NCI-H345 (cell line): ENCODE measurements around the gene TMEM175.

Source experiments
- DNase-seq: peaks from one replicate; lab custom pipeline; 2025; lab: John Stamatoyannopoulos, UW

TMEM175 gene

DNA sequence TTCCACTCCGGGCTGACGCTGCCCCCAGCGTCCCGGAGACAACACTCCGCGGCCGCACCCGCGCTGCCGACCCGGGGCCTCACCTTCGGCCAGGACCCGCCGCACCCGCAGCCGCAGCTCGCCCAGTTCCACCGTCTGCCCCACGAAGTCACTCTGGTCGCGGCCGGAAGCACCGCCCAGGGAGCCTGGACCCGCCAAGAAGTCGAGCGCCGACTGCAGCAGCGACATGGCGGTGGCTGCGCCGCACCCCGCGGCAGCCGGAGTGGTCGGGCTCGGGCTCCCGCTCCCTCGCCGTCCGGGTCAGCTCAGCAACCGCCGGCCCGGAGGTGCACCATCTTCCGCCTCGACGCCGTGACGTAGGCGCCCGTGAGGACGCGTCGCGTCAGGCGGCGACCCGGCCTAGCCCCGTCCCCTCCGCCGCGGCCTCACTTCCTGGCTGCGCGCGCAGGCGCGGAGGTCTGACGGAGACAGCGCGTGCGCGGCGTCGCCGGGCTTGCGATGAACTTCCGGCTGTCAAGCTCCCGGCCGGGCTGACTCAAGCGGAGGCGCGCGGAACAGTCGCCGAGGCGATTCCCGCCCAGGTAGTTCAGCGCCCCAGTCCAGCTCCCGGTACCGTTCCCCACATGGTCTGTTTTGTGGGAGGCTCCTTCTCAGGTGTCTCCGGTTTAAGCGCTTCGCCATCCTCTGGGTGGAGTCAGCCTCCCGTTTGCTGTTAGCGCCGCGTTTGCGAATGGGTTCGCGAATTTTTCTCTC lies at the start of gene TMEM175, which contains the start of gene GAK:
Gene TMEM175 (plus strand): TSS at position 501 of the 753 bp plus-strand sequence. CDS start 15,280 bp downstream, outside the sequence.
Gene GAK (minus strand): TSS at position 357 of the 753 bp plus-strand sequence. CDS start 129 bp downstream, at position 228.
- peak; percentile 91 for DNase-seq

GRCh38 chr4:882646-883045 lies 49.6 kb upstream of the TMEM175 start:
- no peak for DNase-seq

- DNase-seq = no peak
These were observed 48.7 kb upstream of the TMEM175 start for GRCh38 chr4:883377-884095.

DNA sequence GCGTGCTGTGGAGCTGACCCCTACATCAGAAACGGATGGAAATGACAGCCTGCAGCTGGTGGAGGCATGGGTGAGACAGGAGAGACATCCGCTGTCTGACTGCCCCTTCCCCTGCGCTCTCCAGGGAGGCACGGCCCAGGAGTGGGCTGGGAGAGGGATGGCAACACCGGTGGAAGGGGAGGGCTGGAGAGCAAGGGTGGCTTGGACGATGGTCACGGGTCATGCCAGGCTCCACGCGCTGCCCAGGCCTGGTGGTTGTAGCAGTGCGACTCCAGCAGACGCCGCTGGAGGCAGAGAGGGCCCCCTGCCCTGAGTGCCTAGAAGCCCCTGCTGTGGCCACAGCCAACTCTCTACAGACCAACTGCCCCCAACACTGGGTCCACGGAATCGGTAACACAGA lies 48.0 kb upstream of the TMEM175 start:
- DNase-seq = no peak

DNA sequence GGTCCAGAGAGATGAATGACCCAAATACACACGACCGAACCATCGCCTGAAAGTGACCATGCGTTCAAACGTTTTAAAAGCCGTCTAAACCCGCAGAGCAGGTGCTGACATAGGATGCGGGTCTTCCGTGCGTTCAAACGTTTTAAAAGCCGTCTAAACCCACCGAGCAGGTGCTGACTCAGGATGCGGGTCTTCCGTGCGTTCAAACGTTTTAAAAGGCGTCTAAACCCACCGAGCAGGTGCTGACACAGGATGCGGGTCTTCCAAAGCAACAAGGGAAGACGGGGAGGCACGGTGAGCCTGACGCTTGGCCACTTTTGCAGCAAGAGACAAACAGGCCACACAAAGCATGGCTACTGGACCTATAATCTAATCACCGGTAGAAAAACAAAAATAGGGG lies 47.4 kb upstream of the TMEM175 start:
- no peak for DNase-seq

DNA sequence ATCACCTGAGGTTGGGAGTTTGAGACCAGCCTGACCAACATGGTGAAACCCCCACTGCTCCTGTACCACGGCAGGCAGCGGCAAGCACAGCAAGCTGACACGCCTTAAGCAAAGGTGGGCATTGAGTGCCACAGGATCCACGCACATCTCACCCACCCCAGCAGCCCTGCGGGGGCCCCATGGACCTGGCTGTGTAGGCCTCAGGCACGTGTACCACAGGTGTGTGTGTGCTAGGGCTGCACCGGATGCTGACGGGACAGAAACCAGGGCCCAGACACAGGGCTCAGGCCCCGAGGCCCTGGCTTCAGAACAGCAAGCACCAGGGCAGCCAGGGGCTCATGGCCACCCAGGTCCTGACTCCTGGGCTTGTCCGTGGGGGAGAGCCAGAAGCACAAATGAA lies 46.9 kb upstream of the TMEM175 start:
- DNase-seq = no peak

DNA sequence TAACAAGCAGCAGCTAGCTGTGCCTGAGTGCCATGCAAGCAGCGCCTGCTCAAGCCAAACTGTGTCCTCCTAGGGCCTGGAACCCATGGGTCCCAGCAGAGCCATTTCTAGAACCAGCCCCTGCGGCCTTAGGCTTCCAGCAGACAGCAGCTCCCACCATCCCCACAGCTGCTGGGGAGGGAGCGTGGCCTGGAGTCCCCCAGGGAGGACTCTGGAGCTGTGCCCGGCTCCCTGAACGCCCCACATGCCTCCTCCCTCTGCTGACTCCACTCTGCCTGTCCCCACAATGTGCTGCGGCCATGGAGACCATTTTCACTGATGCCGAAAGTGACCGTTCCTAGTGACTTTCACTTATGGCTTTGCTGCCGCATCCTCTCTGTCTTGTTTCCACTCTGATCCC lies 46.0 kb upstream of the TMEM175 start:
- DNase-seq = no peak

DNA sequence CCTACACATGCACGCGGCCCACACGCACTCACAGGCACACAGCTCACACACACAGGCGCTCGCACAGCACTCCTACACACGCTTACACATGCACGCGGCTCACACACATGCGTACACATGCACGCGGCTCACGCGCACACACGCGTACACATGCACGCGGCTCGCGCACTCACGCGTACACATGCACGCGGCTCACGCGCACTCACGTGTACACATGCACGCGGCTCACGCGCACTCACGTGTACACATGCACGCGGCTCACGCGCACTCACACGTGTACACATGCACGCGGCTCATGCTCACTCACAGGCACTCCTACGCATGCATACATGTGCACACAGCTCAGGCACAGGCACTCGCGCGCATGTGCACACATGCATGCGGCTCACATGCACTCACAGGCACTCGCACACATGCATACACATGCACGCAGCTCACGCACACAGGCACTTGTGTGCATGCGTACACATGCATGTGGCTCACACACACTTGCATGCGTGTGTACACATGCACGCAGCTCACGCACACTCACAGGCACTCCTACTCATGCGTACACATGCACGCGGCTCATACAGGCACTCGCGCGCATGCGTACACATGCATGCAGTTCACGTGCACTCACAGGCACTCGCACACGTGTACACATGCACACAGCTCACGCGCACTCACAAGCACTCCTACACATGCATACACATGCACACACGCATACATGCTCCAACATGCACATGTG lies 45.1 kb upstream of the TMEM175 start:
- no peak for DNase-seq

- DNase-seq = no peak
These were observed 44.2 kb upstream of the TMEM175 start for GRCh38 chr4:888029-888428.

DNA sequence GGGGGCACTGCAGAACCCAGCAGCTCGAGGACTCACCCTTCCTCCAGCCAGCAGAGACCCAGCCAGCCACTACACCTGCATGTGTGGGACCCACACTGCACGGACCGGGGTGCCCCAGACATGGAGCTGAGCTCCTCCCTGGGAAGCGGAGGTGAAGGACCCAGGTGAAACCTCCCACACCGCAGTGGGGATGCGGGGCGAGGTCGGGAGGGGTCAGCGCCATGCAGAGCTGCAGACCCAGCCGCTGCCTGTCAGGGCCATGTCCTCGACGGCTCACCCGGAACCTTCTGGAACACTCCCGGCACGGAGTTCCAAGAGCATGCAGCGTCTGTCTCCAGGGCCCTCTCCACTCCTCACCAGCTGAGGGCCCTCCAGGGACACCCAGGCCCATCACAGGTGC lies 42.7 kb upstream of the TMEM175 start:
- no peak for DNase-seq

GRCh38 chr4:890036-890695 lies 42.1 kb upstream of the TMEM175 start:
- DNase-seq = no peak

GRCh38 chr4:891747-892146 lies 40.5 kb upstream of the TMEM175 start:
- DNase-seq = no peak

- DNase-seq = no peak
These were observed 39.5 kb upstream of the TMEM175 start for GRCh38 chr4:892780-893179.

DNA sequence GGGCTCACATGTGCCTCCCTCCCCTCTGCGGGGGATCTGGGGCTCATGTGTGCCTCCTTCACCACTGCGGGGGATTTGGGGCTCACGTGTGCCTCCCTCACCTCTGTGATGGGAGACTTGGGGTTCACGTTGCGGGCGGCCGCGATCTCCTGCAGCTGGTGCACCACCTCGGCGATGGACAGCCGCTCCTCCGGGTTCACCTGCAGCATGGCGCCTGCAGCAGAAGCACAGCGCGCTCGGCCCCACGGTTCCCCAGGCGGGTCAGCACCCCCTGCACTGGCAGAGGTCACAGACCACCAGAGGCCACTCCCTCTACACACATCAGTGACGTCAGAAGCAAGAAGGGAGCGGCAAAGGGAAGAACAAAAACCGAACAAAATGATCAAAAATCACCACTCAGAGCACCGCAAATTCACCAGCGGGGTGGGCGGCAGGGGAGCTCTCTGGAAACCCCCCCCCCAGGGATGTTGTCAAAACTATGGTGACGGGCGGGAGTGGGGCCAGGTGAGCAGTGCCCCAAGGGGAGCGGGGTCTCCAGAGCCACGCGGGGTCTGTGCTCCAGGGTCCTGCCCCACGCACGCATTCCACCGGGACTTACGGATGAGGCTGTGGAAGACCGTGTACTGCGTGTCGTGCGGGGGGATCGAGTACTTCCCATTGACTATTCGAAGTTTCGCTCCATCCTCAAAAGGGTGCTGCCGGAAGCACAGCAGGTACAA lies 38.8 kb upstream of the TMEM175 start:
- no peak for DNase-seq

DNA sequence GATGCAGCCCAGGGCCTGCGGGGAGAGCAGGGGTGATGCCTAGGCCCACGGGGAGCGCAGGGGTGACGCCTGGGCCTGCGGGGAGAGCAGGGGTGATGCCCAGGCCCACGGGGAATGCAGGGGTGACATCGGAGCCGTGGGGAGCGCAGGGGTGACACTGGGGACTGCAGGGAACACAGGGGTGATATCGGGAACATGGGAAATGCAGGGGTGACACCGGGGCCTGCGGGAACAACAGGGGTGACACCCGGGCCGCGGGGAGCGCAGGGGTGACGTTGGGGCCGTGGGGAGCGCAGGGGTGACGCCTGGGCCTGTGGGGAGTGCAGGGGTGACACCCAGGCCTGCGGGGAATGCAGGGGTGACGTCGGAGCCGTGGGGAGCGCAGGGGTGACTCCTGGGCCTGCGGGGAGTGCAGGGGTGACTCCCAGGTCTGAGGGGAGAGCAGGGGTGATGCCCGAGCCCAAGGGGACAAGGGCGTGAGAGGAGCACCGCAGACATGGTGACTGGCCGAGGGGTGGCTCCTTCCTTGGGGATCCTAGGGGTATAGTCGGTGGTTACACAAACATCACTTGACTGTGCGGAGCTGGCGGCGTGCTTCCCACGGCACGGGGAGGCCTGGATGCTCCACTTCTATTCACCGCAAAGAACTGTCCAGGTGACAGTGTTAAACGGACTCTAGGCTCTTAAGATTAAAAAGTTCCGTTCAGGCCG lies 38.1 kb upstream of the TMEM175 start:
- no peak for DNase-seq

- DNase-seq = no peak
These were observed 36.7 kb upstream of the TMEM175 start for GRCh38 chr4:895596-895995.

GRCh38 chr4:896216-896615 lies 36.0 kb upstream of the TMEM175 start:
- no peak for DNase-seq

DNA sequence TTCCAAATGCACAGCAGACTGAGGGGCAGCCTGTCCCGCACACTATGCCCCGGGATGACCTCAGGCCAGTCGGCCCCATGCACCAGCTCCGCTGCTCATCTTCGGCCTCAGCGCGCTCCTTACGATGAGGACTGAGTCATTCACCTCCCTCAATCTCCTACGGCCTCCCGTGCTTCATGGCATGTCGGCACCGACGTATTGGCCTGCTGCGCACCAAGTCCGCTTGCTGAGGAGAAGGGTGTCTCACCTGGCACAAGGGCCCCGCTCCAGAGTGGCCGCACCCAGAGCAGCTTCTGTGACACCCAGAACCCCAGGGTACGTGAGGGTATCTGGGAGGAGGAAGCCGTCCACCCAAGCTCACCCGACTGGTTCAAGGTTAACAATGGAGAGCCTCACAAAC lies 35.6 kb upstream of the TMEM175 start:
- DNase-seq = no peak

- no peak for DNase-seq
These were observed 34.1 kb upstream of the TMEM175 start for GRCh38 chr4:898123-898522.

DNA sequence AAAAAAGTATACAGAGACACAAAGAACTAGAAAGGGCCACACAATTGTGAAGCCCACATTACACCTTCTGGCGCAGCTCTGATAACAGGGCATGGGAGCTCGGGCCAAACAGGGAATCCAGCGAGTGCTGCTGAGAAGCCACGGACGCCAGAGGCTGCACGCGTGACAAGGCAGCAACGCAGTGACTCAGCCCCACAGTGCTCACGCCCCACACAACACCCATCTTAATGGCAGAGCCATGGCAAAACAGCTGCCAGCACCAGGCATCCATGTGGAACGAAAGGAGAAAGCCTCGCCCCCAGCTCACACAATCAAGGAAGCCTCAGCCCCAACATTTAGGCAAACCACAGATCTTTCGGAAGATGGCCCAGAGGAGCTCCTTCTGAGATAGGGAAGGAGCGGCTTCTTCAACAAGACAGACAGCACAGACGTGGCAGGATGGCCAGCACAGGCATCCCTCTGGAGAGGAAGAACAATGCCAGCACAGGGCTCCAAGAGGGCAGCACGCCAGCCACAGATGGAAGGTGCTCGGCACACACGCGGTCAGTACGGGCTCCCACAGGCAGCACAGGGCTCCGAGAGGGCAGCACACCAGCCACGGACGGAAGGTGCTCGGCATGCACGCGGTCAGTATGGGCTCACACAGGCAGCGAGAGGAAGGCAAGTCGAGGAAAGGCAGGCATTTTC lies 33.2 kb upstream of the TMEM175 start:
- no peak for DNase-seq
